Measurements from ENCODE around the gene MRPS30. TPM values are rescaled to one million over a fixed set of nuclear protein-coding genes. Genes with fewer than 3 reads are reported as not detected.
"Not testable (repeated sequence)": the region's sequence is repeated elsewhere in the genome, so short reads cannot be mapped to it uniquely, and the experiment has no call there.

The MRPS30 gene
- total and polyA plus RNA-seq, 2 of the 13 experiments (the other 11 are each of a cell fraction or from before 2014, with no cell fraction given) = 36.4 to 67.6 TPM

GRCh38 chr5:44821164-44821563 is 12.4 kb downstream of the MRPS30 start (continued):
- TF ChIP-seq BHLHE40 (IDR thresholded peaks at IDR 0.05; ENCODE audit: low read length) (no peak), NR2F1 (CRISPR knock-in tag; IDR thresholded peaks at IDR 0.05) (no peak), SRY (CRISPR knock-in tag; IDR thresholded peaks at IDR 0.05) (no peak), IRX3 (CRISPR knock-in tag; IDR thresholded peaks at IDR 0.05; ENCODE audit: borderline replicate concordance, low read depth) (no peak), ZNF12 (CRISPR knock-in tag; IDR thresholded peaks at IDR 0.05) (no peak), RORA (CRISPR knock-in tag; IDR thresholded peaks at IDR 0.05) (no peak), TBX3 (IDR thresholded peaks at IDR 0.05; ENCODE audit: borderline replicate concordance) (no peak), RFX3 (CRISPR knock-in tag; IDR thresholded peaks at IDR 0.05) (no peak), CCDC6 (CRISPR knock-in tag; IDR thresholded peaks at IDR 0.05) (no peak)

DNA sequence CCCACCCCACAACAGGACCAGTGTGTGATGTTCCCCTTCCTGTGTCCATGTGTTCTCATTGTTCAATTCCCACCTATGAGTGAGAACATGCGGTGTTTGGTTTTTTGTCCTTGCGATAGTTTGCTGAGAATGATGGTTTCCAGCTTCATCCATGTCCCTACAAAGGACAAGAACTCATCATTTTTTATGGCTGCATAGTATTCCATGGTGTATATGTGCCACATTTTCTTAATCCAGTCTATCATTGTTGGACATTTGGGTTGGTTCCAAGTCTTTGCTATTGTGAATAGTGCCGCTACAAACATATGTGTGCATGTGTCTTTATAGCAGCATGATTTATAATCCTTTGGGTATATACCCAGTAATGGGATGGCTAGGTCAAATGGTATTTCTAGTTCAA is 15.9 kb downstream of the MRPS30 start:
- CTCF ChIA-PET (ENCODE audit: low intra/inter-chr PET ratio, low total read pairs); H2AFZ ChIP-seq (ENCODE audit: low read length); H3K4me2 ChIP-seq (ENCODE audit: low read depth, low read length); intact Hi-C loops (cut with micrococcal nuclease; ENCODE audit: unreplicated experiment); H4K20me1 ChIP-seq (ENCODE audit: insufficient read depth, low read length); H3K27me3 ChIP-seq (ENCODE audit: control insufficient read depth in 1 of 2, insufficient read depth in 2 of 2, low read length in 2 of 2); ATAC-seq; H3K4me3 ChIP-seq (replicated peaks in 1 of 3; ENCODE audit: insufficient read depth in 1 of 3, low read depth in 2 of 3, low read length in 3 of 3); H3K36me3 ChIP-seq (replicated peaks in 1 of 2; ENCODE audit: control insufficient read depth in 1 of 2, insufficient read depth in 2 of 2, low read length in 2 of 2); DNase-seq (ENCODE audit: low spot score); H3K4me1 ChIP-seq (ENCODE audit: insufficient read depth, low read length); H3K79me2 ChIP-seq (ENCODE audit: insufficient read depth, low read length); H3K9ac ChIP-seq (ENCODE audit: insufficient read depth, low read depth, low read length); H3K27ac ChIP-seq (ENCODE audit: extremely low read length, insufficient read depth, low read length); in situ Hi-C loops (cut with HindIII; ENCODE audit: extremely low pct_ligation_motif_present, low pct_unique_long_range_greater_than_20kb); BruUV-seq (replicated peaks); POLR2A ChIA-PET; FAIRE-seq; H3K9me3 ChIP-seq (ENCODE audit: low read length): not testable (repeated sequence)
- 98% methylated on average over 3 of the region's 3 CpGs for WGBS (ENCODE audit: low lambda C conversion rate)

GRCh38 chr5:44827681-44828080 is 18.9 kb downstream of the MRPS30 start:
- FAIRE-seq (no peak), DNase-seq (ENCODE audit: low spot score) (no peak), ATAC-seq (no peak)
- Histone ChIP-seq H3K9ac (ENCODE audit: insufficient read depth, low read depth, low read length) (no peak overlapping the region), H3K36me3 (replicated peaks in 1 of 2; ENCODE audit: control insufficient read depth in 1 of 2, insufficient read depth in 2 of 2, low read length in 2 of 2) (no peaks in the 10 kb centered on the region), H3K9me3 (ENCODE audit: low read length) (no peaks in the 10 kb centered on the region), H3K4me1 (ENCODE audit: insufficient read depth, low read length) (no peaks in the 10 kb centered on the region), H3K27ac (ENCODE audit: extremely low read length, insufficient read depth, low read length) (no peak overlapping the region), H3K27me3 (ENCODE audit: control insufficient read depth in 1 of 2, insufficient read depth in 2 of 2, low read length in 2 of 2) (no peaks in the 10 kb centered on the region; a peak in 1 of 5 replicates), H3K4me2 (ENCODE audit: low read depth, low read length) (no peak overlapping the region), H3K4me3 (replicated peaks in 1 of 3; ENCODE audit: insufficient read depth in 1 of 3, low read depth in 2 of 3, low read length in 3 of 3) (no peak overlapping the region), H4K20me1 (ENCODE audit: insufficient read depth, low read length) (no peaks in the 10 kb centered on the region), H2AFZ (ENCODE audit: low read length) (no peak overlapping the region), H3K79me2 (ENCODE audit: insufficient read depth, low read length) (no peaks in the 10 kb centered on the region)
- intact Hi-C loops (cut with micrococcal nuclease; ENCODE audit: unreplicated experiment) = no loop called here
- WGBS (ENCODE audit: low lambda C conversion rate) = 92% methylated on average over 3 of the region's 3 CpGs
- BruUV-seq (replicated peaks) = no TSS peak
- ChIA-PET POLR2A (no interaction called here), CTCF (ENCODE audit: low intra/inter-chr PET ratio, low total read pairs) (no interaction called here)
- in situ Hi-C loops (cut with HindIII; ENCODE audit: extremely low pct_ligation_motif_present, low pct_unique_long_range_greater_than_20kb) = no loop called here
- TF ChIP-seq CBFB (CRISPR knock-in tag; IDR thresholded peaks at IDR 0.05) (no peak), ZC3H4 (CRISPR knock-in tag; IDR thresholded peaks at IDR 0.05; ENCODE audit: borderline replicate concordance) (no peak), THAP7 (CRISPR knock-in tag; IDR thresholded peaks at IDR 0.05) (no peak), HNRNPH1 (optimal IDR thresholded peaks at IDR 0.05; ENCODE audit: low read depth, low read length) (no peak), ZNF124 (CRISPR knock-in tag; IDR thresholded peaks at IDR 0.05) (no peak), CSRNP2 (CRISPR knock-in tag; conservative IDR thresholded peaks at IDR 0.05; ENCODE audit: low read depth) (no peak)
- TF ChIP-seq, protein P1, sequence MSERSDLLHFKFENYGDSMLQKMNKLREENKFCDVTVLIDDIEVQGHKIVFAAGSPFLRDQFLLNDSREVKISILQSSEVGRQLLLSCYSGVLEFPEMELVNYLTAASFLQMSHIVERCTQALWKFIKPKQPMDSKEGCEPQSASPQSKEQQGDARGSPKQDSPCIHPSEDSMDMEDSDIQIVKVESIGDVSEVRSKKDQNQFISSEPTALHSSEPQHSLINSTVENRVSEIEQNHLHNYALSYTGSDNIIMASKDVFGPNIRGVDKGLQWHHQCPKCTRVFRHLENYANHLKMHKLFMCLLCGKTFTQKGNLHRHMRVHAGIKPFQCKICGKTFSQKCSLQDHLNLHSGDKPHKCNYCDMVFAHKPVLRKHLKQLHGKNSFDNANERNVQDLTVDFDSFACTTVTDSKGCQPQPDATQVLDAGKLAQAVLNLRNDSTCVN (CRISPR knock-in tag; IDR thresholded peaks at IDR 0.05; ENCODE audit: borderline replicate concordance) = no peak

All from HepG2 (cell line).